ENCODE results near the gene RIMS1.
"Not testable (repeated sequence)": the region's sequence is repeated elsewhere in the genome, so short reads cannot be mapped to it uniquely, and the experiment has no call there.

The RIMS1 gene

GRCh38 chr6:72283571-72283970 lies 397.2 kb downstream of the RIMS1 start:
- Mint-ChIP-seq H3K4me3 (no peak overlapping the region), H3K9me3 (no peaks in the 10 kb centered on the region), H3K4me1 (no peaks in the 10 kb centered on the region), H3K27ac (no peak overlapping the region), H3K27me3 (no peaks in the 10 kb centered on the region), H3K36me3 (no peaks in the 10 kb centered on the region)
- no peak for ATAC-seq

- Mint-ChIP-seq H3K4me3 (no peak overlapping the region), H3K4me1 (no peaks in the 10 kb centered on the region)
- no peak for ATAC-seq
Measured at GRCh38 chr6:72286911-72287311, 400.6 kb downstream of the RIMS1 start.

GRCh38 chr6:72287801-72288200 lies 401.5 kb downstream of the RIMS1 start:
- no peaks in the 10 kb centered on the region for H3K9me3 Mint-ChIP-seq
- no peaks in the 10 kb centered on the region for H3K4me1 Mint-ChIP-seq
- no peaks in the 10 kb centered on the region for H3K27me3 Mint-ChIP-seq
- no peak overlapping the region for H3K27ac Mint-ChIP-seq
- H3K36me3 Mint-ChIP-seq = no peaks in the 10 kb centered on the region
- no peak for ATAC-seq
- H3K4me3 Mint-ChIP-seq = no peak overlapping the region

More at GRCh38 chr6:72286911-72287311, 400.6 kb downstream of the RIMS1 start:
- Mint-ChIP-seq H3K36me3 (no peaks in the 10 kb centered on the region), H3K27ac (no peak overlapping the region), H3K9me3 (no peaks in the 10 kb centered on the region), H3K27me3 (no peaks in the 10 kb centered on the region)

GRCh38 chr6:72288592-72288991 lies 402.2 kb downstream of the RIMS1 start:
- Mint-ChIP-seq H3K36me3 (no peaks in the 10 kb centered on the region), H3K27me3 (no peaks in the 10 kb centered on the region), H3K27ac (no peak overlapping the region), H3K4me3 (no peak overlapping the region), H3K9me3 (no peaks in the 10 kb centered on the region), H3K4me1 (no peaks in the 10 kb centered on the region)
- ATAC-seq = no peak

DNA sequence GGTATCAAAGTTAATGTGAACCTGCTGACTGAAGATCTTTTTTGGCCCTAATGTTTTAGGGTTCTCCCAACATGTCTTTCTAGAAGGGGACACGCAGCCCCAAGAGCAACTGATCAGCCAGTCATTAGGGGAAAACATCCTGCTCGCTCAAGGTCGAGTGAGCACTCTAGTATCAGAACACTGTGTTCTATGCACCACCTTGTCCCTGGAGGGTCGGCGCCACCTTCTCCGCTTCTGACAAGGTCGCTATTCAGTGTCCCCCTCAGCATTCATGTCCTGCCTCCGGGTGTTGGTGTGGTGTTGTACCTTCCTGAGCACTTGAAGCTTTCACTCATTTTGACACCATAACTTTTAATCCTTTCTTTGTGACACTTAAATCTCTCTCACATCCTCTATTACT lies 404.3 kb downstream of the RIMS1 start:
- H3K36me3 Mint-ChIP-seq = no peaks in the 10 kb centered on the region
- H3K4me3 Mint-ChIP-seq = no peak overlapping the region
- no peaks in the 10 kb centered on the region for H3K4me1 Mint-ChIP-seq
- ATAC-seq = peak; percentile 50
- no peaks in the 10 kb centered on the region for H3K9me3 Mint-ChIP-seq
- no peaks in the 10 kb centered on the region for H3K27me3 Mint-ChIP-seq
- H3K27ac Mint-ChIP-seq = no peak overlapping the region

GRCh38 chr6:72296375-72296774 lies 410.0 kb downstream of the RIMS1 start:
- no peak overlapping the region for H3K27ac Mint-ChIP-seq
- no peak for ATAC-seq
- no peaks in the 10 kb centered on the region for H3K9me3 Mint-ChIP-seq
- no peak overlapping the region for H3K4me3 Mint-ChIP-seq
- H3K27me3 Mint-ChIP-seq = no peaks in the 10 kb centered on the region
- H3K4me1 Mint-ChIP-seq = no peaks in the 10 kb centered on the region
- H3K36me3 Mint-ChIP-seq = no peaks in the 10 kb centered on the region

- no peaks in the 10 kb centered on the region for H3K9me3 Mint-ChIP-seq
- H3K27ac Mint-ChIP-seq = no peak overlapping the region
- H3K27me3 Mint-ChIP-seq = no peaks in the 10 kb centered on the region
- no peaks in the 10 kb centered on the region for H3K4me1 Mint-ChIP-seq
- no peaks in the 10 kb centered on the region for H3K36me3 Mint-ChIP-seq
- H3K4me3 Mint-ChIP-seq = no peak overlapping the region
- no peak for ATAC-seq
Measured at GRCh38 chr6:72305971-72306370, 419.6 kb downstream of the RIMS1 start.

DNA sequence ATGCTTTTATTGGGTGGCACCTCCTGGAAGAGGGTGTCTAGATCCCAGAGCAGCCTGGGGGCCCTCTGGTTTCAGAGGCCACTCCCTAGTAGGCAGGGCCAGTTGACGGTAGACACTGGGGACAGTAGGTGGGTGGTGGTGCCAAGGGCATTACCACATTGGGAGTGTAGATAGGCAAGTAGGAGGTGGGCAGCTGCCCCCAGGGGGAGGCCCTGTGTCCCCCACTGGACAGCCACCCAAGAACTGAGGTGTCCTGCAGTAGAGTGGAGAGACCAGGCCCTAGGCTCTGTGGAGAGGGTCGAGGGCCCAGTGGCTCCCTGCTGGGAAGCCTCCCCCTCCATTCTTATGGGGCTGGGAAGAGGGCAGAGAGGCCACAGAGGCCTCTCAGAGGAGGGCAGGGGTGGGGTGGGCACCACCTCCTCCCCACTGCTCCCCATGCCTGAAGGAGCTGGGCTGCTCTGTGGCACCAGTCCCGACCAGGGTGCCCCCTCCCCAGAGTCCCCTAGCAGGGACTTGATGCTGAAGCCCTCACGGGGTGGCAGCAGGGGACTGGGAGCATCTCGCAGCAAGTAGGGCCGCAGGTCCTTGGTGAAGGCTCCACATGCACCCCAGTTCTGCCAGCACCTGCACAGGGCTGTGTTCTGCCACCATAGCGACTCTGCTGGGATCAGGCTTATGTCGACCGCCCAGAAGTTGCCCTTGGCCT lies 430.5 kb downstream of the RIMS1 start:
- H3K9me3 Mint-ChIP-seq = no peaks in the 10 kb centered on the region

DNA sequence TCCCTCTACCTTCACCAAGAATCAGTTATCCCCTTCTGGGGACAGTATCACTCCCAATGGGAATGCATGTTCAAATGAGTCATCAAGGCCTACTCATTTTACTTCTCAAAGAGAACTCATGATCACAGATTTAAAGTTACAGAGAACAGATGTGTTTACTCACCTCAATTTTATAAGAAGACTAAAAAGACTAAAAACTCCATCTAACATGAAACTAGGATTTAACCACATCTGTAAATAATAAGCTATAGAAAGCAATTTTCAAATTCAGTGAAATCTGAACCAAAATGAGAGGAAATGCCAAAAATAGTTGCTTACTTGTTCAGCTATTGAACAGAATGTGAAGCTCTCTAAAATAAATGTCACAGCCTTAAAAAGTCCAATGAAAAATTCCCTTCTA lies 435.4 kb downstream of the RIMS1 start:
- H3K27me3 Mint-ChIP-seq = peaks cover 11% of the 10 kb centered on the region
- no peak overlapping the region for H3K27ac Mint-ChIP-seq
- no peaks in the 10 kb centered on the region for H3K9me3 Mint-ChIP-seq
- no peak overlapping the region for H3K4me3 Mint-ChIP-seq
- ATAC-seq = no peak
- H3K36me3 Mint-ChIP-seq = no peaks in the 10 kb centered on the region
- no peaks in the 10 kb centered on the region for H3K4me1 Mint-ChIP-seq

More for the DNA sequence above, 430.5 kb downstream of the RIMS1 start:
- Mint-ChIP-seq H3K27ac (no peak overlapping the region), H3K4me3 (no peak overlapping the region), H3K36me3 (no peaks in the 10 kb centered on the region), H3K27me3 (peaks cover 20% of the 10 kb centered on the region), H3K4me1 (no peaks in the 10 kb centered on the region)
- peak; percentile 59 for ATAC-seq

GRCh38 chr6:72322771-72323170 lies 436.4 kb downstream of the RIMS1 start:
- H3K36me3 Mint-ChIP-seq = no peaks in the 10 kb centered on the region
- H3K27ac Mint-ChIP-seq = no peak overlapping the region
- no peak for ATAC-seq
- peaks cover 9% of the 10 kb centered on the region for H3K27me3 Mint-ChIP-seq
- no peak overlapping the region for H3K4me3 Mint-ChIP-seq
- no peaks in the 10 kb centered on the region for H3K4me1 Mint-ChIP-seq
- no peaks in the 10 kb centered on the region for H3K9me3 Mint-ChIP-seq

GRCh38 chr6:72324591-72324990 lies 438.2 kb downstream of the RIMS1 start:
- H3K4me1 Mint-ChIP-seq = no peaks in the 10 kb centered on the region
- peaks cover 9% of the 10 kb centered on the region for H3K27me3 Mint-ChIP-seq
- no peak overlapping the region for H3K27ac Mint-ChIP-seq
- no peak for ATAC-seq
- no peaks in the 10 kb centered on the region for H3K36me3 Mint-ChIP-seq
- no peak overlapping the region for H3K4me3 Mint-ChIP-seq
- no peaks in the 10 kb centered on the region for H3K9me3 Mint-ChIP-seq

GRCh38 chr6:72328775-72329174 lies 442.4 kb downstream of the RIMS1 start:
- Mint-ChIP-seq H3K4me3 (no peak overlapping the region), H3K9me3 (no peaks in the 10 kb centered on the region), H3K36me3 (no peaks in the 10 kb centered on the region), H3K4me1 (no peaks in the 10 kb centered on the region), H3K27ac (no peak overlapping the region), H3K27me3 (peaks cover 7% of the 10 kb centered on the region)
- no peak for ATAC-seq

DNA sequence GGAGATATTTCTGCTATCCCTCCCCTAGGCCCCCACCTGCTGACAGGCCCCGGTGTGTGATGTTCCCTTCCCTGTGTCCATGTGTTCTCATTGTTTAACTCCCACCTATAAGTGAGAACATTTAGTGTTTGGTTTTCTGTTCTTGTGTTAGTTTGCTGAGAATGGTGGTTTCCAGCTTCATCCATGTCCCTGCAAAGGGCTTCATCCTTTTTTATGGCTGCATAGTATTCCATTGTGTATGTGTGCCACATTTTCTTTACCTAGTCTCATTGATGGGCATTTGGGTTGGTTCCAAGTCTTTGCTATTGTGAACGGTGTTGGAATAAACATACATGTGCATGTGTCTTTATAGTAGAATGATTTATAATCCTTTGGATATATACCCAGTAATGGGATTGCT lies 448.9 kb downstream of the RIMS1 start:
- ATAC-seq = not testable (repeated sequence)

GRCh38 chr6:72348926-72349325 lies 462.6 kb downstream of the RIMS1 start:
- Mint-ChIP-seq H3K27me3 (peaks cover 6% of the 10 kb centered on the region), H3K4me3 (no peak overlapping the region), H3K36me3 (no peaks in the 10 kb centered on the region), H3K27ac (no peak overlapping the region), H3K4me1 (no peaks in the 10 kb centered on the region), H3K9me3 (no peaks in the 10 kb centered on the region)
- ATAC-seq = no peak

More for the DNA sequence above, 448.9 kb downstream of the RIMS1 start:
- H3K27ac Mint-ChIP-seq, H3K36me3 Mint-ChIP-seq, H3K4me1 Mint-ChIP-seq, H3K4me3 Mint-ChIP-seq, H3K27me3 Mint-ChIP-seq, H3K9me3 Mint-ChIP-seq: not testable (repeated sequence)

GRCh38 chr6:72350296-72350881 lies 464.0 kb downstream of the RIMS1 start:
- H3K4me3 Mint-ChIP-seq = no peak overlapping the region
- no peaks in the 10 kb centered on the region for H3K36me3 Mint-ChIP-seq
- peaks cover 6% of the 10 kb centered on the region for H3K27me3 Mint-ChIP-seq
- no peak overlapping the region for H3K27ac Mint-ChIP-seq
- H3K4me1 Mint-ChIP-seq = no peaks in the 10 kb centered on the region
- H3K9me3 Mint-ChIP-seq = no peaks in the 10 kb centered on the region
- no peak for ATAC-seq

Data from stimulated activated memory B cell treated with anti-CD40 and anti-IgM and Interleukin-4, amounts not matched to agents 10 μg/mL and 1 μg/mL and 100 μg/mL, for 72 hours (primary cell).